Astrocyte of the spinal cord (primary cell): Measurements from ENCODE around the gene HRC.

Source experiments
- DNase-seq: peaks from one replicate; pipeline ENCODE4 v3.0.0; 2011; ENCODE audit warnings: low read depth, low spot score
- H3K4me3 ChIP-seq: 2 replicates; pipeline ENCODE4 v1.5.1; 2011; ENCODE audit warnings: low read depth, mild to moderate bottlenecking, low read length, moderate library complexity
- CTCF ChIP-seq: IDR thresholded peaks from 2 replicates; pipeline ENCODE4 v1.5.1; 2012; ENCODE audit warnings: low read depth, mild to moderate bottlenecking, low read length, inconsistent platforms
- in situ Hi-C: cut with HindIII; loops from 2 replicates; pipeline ENCODE4 v1.10.0; 2017; ENCODE audit warnings: low sequenced_read_pairs

HRC gene

GRCh38 chr19:49155005-49155819 is at the start of gene HRC:
Gene HRC (minus strand): TSS chr19:49155396. CDS start chr19:49155237, 159 bp downstream.
- DNase-seq = no peak
- no peak within 1 kb of the TSS for H3K4me3 ChIP-seq
- TF ChIP-seq CTCF = no peak
- in situ Hi-C loops = no loop called here

- TF ChIP-seq CTCF = no peak
- H3K4me3 ChIP-seq = no peak overlapping the region
- in situ Hi-C loops = no loop called here
- no peak for DNase-seq
Measured at GRCh38 chr19:49201042-49201441, 45.8 kb upstream of the HRC start.

GRCh38 chr19:49200238-49200862 is 45.2 kb upstream of the HRC start:
- TF ChIP-seq CTCF = no peak
- DNase-seq = no peak
- H3K4me3 ChIP-seq = no peak overlapping the region
- in situ Hi-C loops = no loop called here

- no peak overlapping the region for H3K4me3 ChIP-seq
- in situ Hi-C loops = no loop called here
- no peak for TF ChIP-seq CTCF
- no peak for DNase-seq
Measured at GRCh38 chr19:49196527-49197240, 41.5 kb upstream of the HRC start.

GRCh38 chr19:49194408-49194807 is 39.2 kb upstream of the HRC start:
- in situ Hi-C loops = no loop called here
- H3K4me3 ChIP-seq = no peak overlapping the region
- TF ChIP-seq CTCF = no peak
- DNase-seq = no peak

- DNase-seq = no peak
- in situ Hi-C loops = no loop called here
- no peak overlapping the region for H3K4me3 ChIP-seq
- no peak for TF ChIP-seq CTCF
Measured at GRCh38 chr19:49193822-49194394, 38.7 kb upstream of the HRC start.
